ENCODE measurements around the gene POPDC3. TPM values are rescaled to one million over a fixed set of nuclear protein-coding genes. Genes with fewer than 3 reads are reported as not detected.

POPDC3 gene
- polyA plus RNA-seq, 1 donor from 2014 or later, result not detected

GRCh38 chr6:105212587-105212986 is 32.8 kb upstream of the POPDC3 start:
- no peak overlapping the region for H3K27ac ChIP-seq (ENCODE audit: low read length)
- no peak overlapping the region for H3K4me3 ChIP-seq (ENCODE audit: low read length)
- H3F3A ChIP-seq (ENCODE audit: insufficient read depth, low read length, poor library complexity, severe bottlenecking), result no peaks in the 10 kb centered on the region
- H3K9ac ChIP-seq (ENCODE audit: low read length), result no peak overlapping the region
- no peaks in the 10 kb centered on the region for H3K27me3 ChIP-seq (ENCODE audit: insufficient read depth, low read depth, low read length)
- H3K9me3 ChIP-seq (ENCODE audit: low read length), result no peaks in the 10 kb centered on the region
- no peaks in the 10 kb centered on the region for H3K36me3 ChIP-seq (ENCODE audit: insufficient read depth, low read length)
- H3K9me2 ChIP-seq (ENCODE audit: insufficient read depth, low read length), result no peaks in the 10 kb centered on the region
- no peak for TF ChIP-seq TAF1 (IDR thresholded peaks at IDR 0.05; ENCODE audit: low read depth)
- TF ChIP-seq EP300 (conservative IDR thresholded peaks at IDR 0.05; ENCODE audit: poor library complexity, severe bottlenecking), result no peak
- TF ChIP-seq EZH2 (IDR thresholded peaks at IDR 0.05; ENCODE audit: borderline replicate concordance, insufficient read depth, low read length, poor library complexity, severe bottlenecking), result no peak
- TF ChIP-seq SMC3 (conservative IDR thresholded peaks at IDR 0.05; ENCODE audit: poor library complexity), result no peak
- no peak for TF ChIP-seq RAD21 (conservative IDR thresholded peaks at IDR 0.05)
- TF ChIP-seq CTCF (IDR thresholded peaks at IDR 0.05; ENCODE audit: poor library complexity, severe bottlenecking), result no peak
- TF ChIP-seq REST (IDR thresholded peaks at IDR 0.05; ENCODE audit: borderline replicate concordance), result no peak
- no peak for TF ChIP-seq POLR2AphosphoS5 (IDR thresholded peaks at IDR 0.05)
- no peak for TF ChIP-seq MXI1 (conservative IDR thresholded peaks at IDR 0.05; ENCODE audit: poor library complexity, severe bottlenecking)
- H4K20me1 ChIP-seq (ENCODE audit: insufficient read depth), result no peaks in the 10 kb centered on the region
- H3K79me2 ChIP-seq (replicated peaks; ENCODE audit: insufficient read depth, low read length), result no peaks in the 10 kb centered on the region
- H3K4me2 ChIP-seq (ENCODE audit: low read length), result no peak overlapping the region
- no peak overlapping the region for H2AFZ ChIP-seq (ENCODE audit: low read depth, low read length)

- Histone ChIP-seq H3K4me2 (ENCODE audit: low read length) (no peak overlapping the region), H3F3A (ENCODE audit: insufficient read depth, low read length, poor library complexity, severe bottlenecking) (no peaks in the 10 kb centered on the region)
Measured at GRCh38 chr6:105211831-105212230, 32.0 kb upstream of the POPDC3 start.

More at GRCh38 chr6:105211831-105212230, 32.0 kb upstream of the POPDC3 start:
- H3K27me3 ChIP-seq (ENCODE audit: insufficient read depth, low read depth, low read length), result no peaks in the 10 kb centered on the region
- no peaks in the 10 kb centered on the region for H3K9me3 ChIP-seq (ENCODE audit: low read length)
- H3K4me3 ChIP-seq (ENCODE audit: low read length), result no peak overlapping the region
- H3K9me2 ChIP-seq (ENCODE audit: insufficient read depth, low read length), result no peaks in the 10 kb centered on the region
- H3K36me3 ChIP-seq (ENCODE audit: insufficient read depth, low read length), result no peaks in the 10 kb centered on the region
- H4K20me1 ChIP-seq (ENCODE audit: insufficient read depth), result no peaks in the 10 kb centered on the region
- TF ChIP-seq MXI1 (conservative IDR thresholded peaks at IDR 0.05; ENCODE audit: poor library complexity, severe bottlenecking), result no peak
- no peak for TF ChIP-seq RAD21 (conservative IDR thresholded peaks at IDR 0.05)
- no peak for TF ChIP-seq REST (IDR thresholded peaks at IDR 0.05; ENCODE audit: borderline replicate concordance)
- TF ChIP-seq CTCF (IDR thresholded peaks at IDR 0.05; ENCODE audit: poor library complexity, severe bottlenecking), result no peak
- TF ChIP-seq EZH2 (IDR thresholded peaks at IDR 0.05; ENCODE audit: borderline replicate concordance, insufficient read depth, low read length, poor library complexity, severe bottlenecking), result no peak
- H2AFZ ChIP-seq (ENCODE audit: low read depth, low read length), result no peak overlapping the region
- H3K79me2 ChIP-seq (replicated peaks; ENCODE audit: insufficient read depth, low read length), result no peaks in the 10 kb centered on the region
- no peak overlapping the region for H3K9ac ChIP-seq (ENCODE audit: low read length)
- H3K27ac ChIP-seq (ENCODE audit: low read length), result no peak overlapping the region
